ENCODE measurements around the gene SIVA1.

DNA sequence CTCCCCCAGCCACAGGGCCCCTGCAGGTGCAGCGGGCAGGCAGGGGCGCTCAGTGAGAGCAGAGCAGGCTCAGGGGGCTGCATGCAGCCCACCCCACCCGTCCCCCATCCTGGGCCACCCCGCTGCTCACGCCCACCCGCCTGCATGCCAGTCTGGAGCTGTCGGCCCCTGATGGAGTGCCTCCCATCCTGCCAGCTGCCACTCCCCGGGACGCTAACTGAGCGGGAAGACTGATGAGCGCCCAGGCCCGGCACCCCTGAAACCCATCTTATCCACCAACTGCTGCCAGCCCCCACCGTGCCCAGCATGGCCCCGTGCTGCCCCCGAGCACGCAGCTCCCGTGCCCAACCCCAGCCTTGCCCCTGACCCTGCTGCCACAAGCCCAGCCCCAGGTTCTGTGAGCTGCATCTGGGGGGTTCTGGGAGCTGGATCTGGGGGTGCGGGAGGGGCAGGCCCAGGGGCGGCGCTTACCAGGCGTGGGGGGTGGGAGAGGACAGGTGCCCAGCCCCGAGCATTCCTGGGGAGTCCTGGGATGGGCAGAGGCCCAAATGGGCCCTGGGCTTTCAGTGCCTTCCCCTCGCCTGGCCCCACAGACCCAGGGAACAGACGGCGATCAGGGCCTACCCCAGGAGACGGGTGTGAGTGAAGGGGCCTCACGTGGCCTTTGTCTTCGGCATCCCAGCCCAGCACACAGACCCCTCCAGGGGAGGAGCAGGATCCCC, 29.3 kb downstream of the SIVA1 start:
- TF ChIP-seq, protein P1, sequence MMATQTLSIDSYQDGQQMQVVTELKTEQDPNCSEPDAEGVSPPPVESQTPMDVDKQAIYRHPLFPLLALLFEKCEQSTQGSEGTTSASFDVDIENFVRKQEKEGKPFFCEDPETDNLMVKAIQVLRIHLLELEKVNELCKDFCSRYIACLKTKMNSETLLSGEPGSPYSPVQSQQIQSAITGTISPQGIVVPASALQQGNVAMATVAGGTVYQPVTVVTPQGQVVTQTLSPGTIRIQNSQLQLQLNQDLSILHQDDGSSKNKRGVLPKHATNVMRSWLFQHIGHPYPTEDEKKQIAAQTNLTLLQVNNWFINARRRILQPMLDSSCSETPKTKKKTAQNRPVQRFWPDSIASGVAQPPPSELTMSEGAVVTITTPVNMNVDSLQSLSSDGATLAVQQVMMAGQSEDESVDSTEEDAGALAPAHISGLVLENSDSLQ (IDR thresholded peaks at IDR 0.05): no peak
- TF ChIP-seq FOXM1 (IDR thresholded peaks at IDR 0.05; ENCODE audit: borderline replicate concordance) (no peak), ARNT (IDR thresholded peaks at IDR 0.05) (no peak), SP1 (IDR thresholded peaks at IDR 0.05) (no peak), LEF1 (IDR thresholded peaks at IDR 0.05; ENCODE audit: borderline replicate concordance) (no peak), NFRKB (IDR thresholded peaks at IDR 0.05) (no peak), SUZ12 (IDR thresholded peaks at IDR 0.05) (no peak), BHLHE40 (IDR thresholded peaks at IDR 0.05; ENCODE audit: borderline replicate concordance) (no peak), TARDBP (IDR thresholded peaks at IDR 0.05) (no peak)
